ENCODE results near the gene MGA. TPM values are rescaled to one million over a fixed set of nuclear protein-coding genes. Genes with fewer than 3 reads are reported as not detected.

Gene MGA
- total and polyA plus RNA-seq, 2 donors (not counting 3 experiments of a cell fraction or from before 2014, with no cell fraction given), result 4.1 to 36.5 TPM

DNA sequence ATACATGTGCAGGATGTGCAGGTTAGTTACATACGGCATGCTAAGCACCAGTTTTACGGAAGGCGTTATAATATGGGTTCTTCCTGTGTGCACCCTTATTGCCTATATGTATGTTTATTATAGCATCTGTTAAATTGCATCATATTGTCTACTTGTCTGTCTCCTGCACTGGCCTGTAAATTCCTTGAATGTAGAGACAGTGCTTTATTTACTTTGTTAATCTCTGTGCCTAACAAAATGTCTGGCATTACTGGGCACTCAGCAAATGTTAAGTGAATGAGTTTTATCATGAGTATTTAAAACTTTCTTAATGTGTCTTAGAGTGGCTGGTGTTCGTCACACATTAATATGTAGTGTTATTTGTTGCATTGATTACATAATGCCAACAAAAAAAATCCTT is 23.8 kb downstream of the MGA start:
- intact Hi-C loops (cut with micrococcal nuclease), result no loop called here
- H3K4me1 ChIP-seq (ENCODE audit: control insufficient read depth, extremely low read depth, insufficient read depth, low read length), result peaks cover 6% of the 10 kb centered on the region
- H4K20me1 ChIP-seq (replicated peaks; ENCODE audit: control insufficient read depth, extremely low read depth, insufficient read depth, low read length), result peaks cover 7% of the 10 kb centered on the region
- dilution Hi-C loops (cut with MboI; ENCODE audit: extremely low pct_ligation_motif_present, low sequenced_read_pairs), result no loop called here
- BruUV-seq (replicated peaks), result no TSS peak
- ChIA-PET CTCF (no interaction called here), POLR2A (no interaction called here)
- no peak overlapping the region for H3K27ac ChIP-seq (ENCODE audit: insufficient read depth, low read depth, low read length)
- H3K9me1 ChIP-seq (replicated peaks; ENCODE audit: control insufficient read depth, extremely low read depth, insufficient read depth, low read length), result peaks cover 4% of the 10 kb centered on the region
- DNase-seq (ENCODE audit: low read depth, low spot score) (no peak), FAIRE-seq (no peak)
- no peak overlapping the region for H3K4me3 ChIP-seq (replicated peaks in 1 of 3; ENCODE audit: insufficient read depth in 1 of 3, low read depth in 1 of 3, low read length in 3 of 3)
- H2AFZ ChIP-seq (ENCODE audit: low read depth, low read length), result no peak overlapping the region
- no peaks in the 10 kb centered on the region for H3K36me3 ChIP-seq (ENCODE audit: control insufficient read depth in 2 of 2, extremely low read depth in 1 of 2, insufficient read depth in 2 of 2, low read length in 2 of 2)
- no peak overlapping the region for H3K4me2 ChIP-seq (ENCODE audit: insufficient read depth, low read length)
- no peaks in the 10 kb centered on the region for H3K9me3 ChIP-seq (replicated peaks; ENCODE audit: control insufficient read depth, insufficient read depth, low read length)
- no peaks in the 10 kb centered on the region for H3K27me3 ChIP-seq (ENCODE audit: control insufficient read depth in 2 of 2, insufficient read depth in 2 of 2, low read length in 2 of 2)
- TF ChIP-seq, protein P1, sequence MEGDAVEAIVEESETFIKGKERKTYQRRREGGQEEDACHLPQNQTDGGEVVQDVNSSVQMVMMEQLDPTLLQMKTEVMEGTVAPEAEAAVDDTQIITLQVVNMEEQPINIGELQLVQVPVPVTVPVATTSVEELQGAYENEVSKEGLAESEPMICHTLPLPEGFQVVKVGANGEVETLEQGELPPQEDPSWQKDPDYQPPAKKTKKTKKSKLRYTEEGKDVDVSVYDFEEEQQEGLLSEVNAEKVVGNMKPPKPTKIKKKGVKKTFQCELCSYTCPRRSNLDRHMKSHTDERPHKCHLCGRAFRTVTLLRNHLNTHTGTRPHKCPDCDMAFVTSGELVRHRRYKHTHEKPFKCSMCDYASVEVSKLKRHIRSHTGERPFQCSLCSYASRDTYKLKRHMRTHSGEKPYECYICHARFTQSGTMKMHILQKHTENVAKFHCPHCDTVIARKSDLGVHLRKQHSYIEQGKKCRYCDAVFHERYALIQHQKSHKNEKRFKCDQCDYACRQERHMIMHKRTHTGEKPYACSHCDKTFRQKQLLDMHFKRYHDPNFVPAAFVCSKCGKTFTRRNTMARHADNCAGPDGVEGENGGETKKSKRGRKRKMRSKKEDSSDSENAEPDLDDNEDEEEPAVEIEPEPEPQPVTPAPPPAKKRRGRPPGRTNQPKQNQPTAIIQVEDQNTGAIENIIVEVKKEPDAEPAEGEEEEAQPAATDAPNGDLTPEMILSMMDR (IDR thresholded peaks at IDR 0.05; ENCODE audit: extremely low read depth in 1 of 2, insufficient read depth in 1 of 2, low read depth in 1 of 2, low read length in 2 of 2), result no peak
- TF ChIP-seq EZH2 (IDR thresholded peaks at IDR 0.05; ENCODE audit: borderline replicate concordance, low read depth, low read length, severe bottlenecking), result no peak
- peaks cover 73% of the 10 kb centered on the region for H3K79me2 ChIP-seq (ENCODE audit: control insufficient read depth, insufficient read depth, low read length)
- H3K9ac ChIP-seq (replicated peaks; ENCODE audit: extremely low read depth, insufficient read depth, low read length), result no peak overlapping the region

DNA sequence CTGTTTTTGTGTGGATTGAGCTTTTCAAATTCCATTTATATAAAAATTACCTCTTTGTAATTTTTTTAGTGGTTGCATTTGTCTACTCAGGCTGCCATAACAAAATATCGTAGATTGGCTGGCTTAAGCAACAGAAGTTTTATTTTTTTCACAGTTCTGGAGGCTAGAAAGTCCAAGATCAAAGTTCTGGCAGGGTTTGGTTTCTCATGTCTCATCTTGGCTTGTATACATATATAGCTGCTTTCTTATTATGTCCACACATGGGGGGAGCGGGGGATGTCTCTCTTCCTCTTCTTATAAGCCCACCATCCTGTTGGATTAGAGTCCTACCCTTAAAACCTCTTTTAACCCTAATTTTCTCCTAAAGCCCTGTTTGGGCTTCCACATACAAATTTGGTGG is 28.5 kb downstream of the MGA start:
- Histone ChIP-seq H3K27me3 (ENCODE audit: control insufficient read depth in 2 of 2, insufficient read depth in 2 of 2, low read length in 2 of 2) (no peaks in the 10 kb centered on the region), H3K4me1 (ENCODE audit: control insufficient read depth, extremely low read depth, insufficient read depth, low read length) (peaks cover 8% of the 10 kb centered on the region), H3K9me1 (replicated peaks; ENCODE audit: control insufficient read depth, extremely low read depth, insufficient read depth, low read length) (no peaks in the 10 kb centered on the region), H3K79me2 (ENCODE audit: control insufficient read depth, insufficient read depth, low read length) (peaks cover 73% of the 10 kb centered on the region), H3K9me3 (replicated peaks; ENCODE audit: control insufficient read depth, insufficient read depth, low read length) (no peaks in the 10 kb centered on the region), H3K4me2 (ENCODE audit: insufficient read depth, low read length) (peak overlapping the region; percentile 25), H3K9ac (replicated peaks; ENCODE audit: extremely low read depth, insufficient read depth, low read length) (no peak overlapping the region), H3K27ac (ENCODE audit: insufficient read depth, low read depth, low read length) (no peak overlapping the region), H4K20me1 (replicated peaks; ENCODE audit: control insufficient read depth, extremely low read depth, insufficient read depth, low read length) (peaks cover 8% of the 10 kb centered on the region), H2AFZ (ENCODE audit: low read depth, low read length) (no peak overlapping the region), H3K4me3 (replicated peaks in 1 of 3; ENCODE audit: insufficient read depth in 1 of 3, low read depth in 1 of 3, low read length in 3 of 3) (no peak overlapping the region), H3K36me3 (ENCODE audit: control insufficient read depth in 2 of 2, extremely low read depth in 1 of 2, insufficient read depth in 2 of 2, low read length in 2 of 2) (no peaks in the 10 kb centered on the region)
- ChIA-PET CTCF (interaction anchor here (0.8 to 1.7 kb wide), 4 partner anchors 10 to 223 kb away, joined by 3 to 7 read pairs (median 4); no protein-coding TSS in a partner anchor), POLR2A (no interaction called here)
- DNase-seq (ENCODE audit: low read depth, low spot score) (no peak), FAIRE-seq (no peak)
- intact Hi-C loops (cut with micrococcal nuclease), result no loop called here
- peak; percentile 50 for TF ChIP-seq GATA2 (IDR thresholded peaks at IDR 0.05; ENCODE audit: insufficient read depth, insufficient read length, low read depth, low read length)
- no peak for TF ChIP-seq EZH2 (IDR thresholded peaks at IDR 0.05; ENCODE audit: borderline replicate concordance, low read depth, low read length, severe bottlenecking)
- BruUV-seq (replicated peaks), result no TSS peak
- dilution Hi-C loops (cut with MboI; ENCODE audit: extremely low pct_ligation_motif_present, low sequenced_read_pairs), result no loop called here

Measured in endothelial cell of umbilical vein (primary cell).